HPDE6-E6E7 (cell line): ENCODE results near the gene CTRL.
A peak's percentile ranks its signal among the peaks of the same experiment; 100 is the strongest.

ENCODE experiments used
- DNase-seq: peaks from one replicate; pipeline ENCODE4 v3.0.0; 2011; ENCODE audit warnings: missing footprints; ENCODE audit errors: extremely low spot score

Gene CTRL

DNA sequence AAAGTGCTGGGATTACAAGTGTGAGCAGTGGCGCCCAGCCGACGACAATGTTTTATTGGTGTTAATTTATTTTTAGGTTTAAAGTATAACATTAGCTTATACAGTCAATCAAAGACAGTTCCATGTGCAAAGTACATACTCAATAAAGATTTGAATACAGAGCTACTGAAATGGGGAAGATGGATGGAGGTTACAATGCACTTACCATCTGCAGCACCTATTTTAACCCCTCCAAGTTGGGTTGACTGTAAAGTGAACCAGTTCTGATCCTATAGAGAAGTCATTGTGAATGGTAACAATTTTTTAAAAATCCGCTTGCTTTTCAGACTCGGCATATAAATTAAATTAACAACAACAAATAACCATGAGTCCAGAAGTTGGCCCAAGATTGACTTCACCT, 39.3 kb downstream of the CTRL start:
- no peak for DNase-seq

DNA sequence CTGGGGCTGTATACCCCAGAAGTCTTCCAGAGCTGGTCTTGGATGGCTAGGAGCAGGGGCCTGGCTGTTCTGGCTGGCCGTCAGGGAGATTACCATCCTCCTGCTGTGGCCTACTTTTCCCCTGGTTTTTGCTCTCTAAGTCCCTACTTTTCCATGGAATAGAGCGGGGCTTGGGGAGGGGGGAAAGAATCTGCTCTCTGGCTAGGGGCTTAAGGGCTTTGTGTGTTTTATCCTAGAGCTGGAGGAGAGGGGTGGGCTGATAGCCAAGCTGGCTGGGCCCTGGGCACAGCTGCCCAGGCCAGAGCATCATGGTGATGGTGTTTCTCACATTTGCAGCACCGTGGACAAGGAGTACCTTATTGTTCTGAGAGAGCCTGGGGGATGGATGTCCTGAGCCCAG, 43.3 kb downstream of the CTRL start:
- DNase-seq, result no peak

DNA sequence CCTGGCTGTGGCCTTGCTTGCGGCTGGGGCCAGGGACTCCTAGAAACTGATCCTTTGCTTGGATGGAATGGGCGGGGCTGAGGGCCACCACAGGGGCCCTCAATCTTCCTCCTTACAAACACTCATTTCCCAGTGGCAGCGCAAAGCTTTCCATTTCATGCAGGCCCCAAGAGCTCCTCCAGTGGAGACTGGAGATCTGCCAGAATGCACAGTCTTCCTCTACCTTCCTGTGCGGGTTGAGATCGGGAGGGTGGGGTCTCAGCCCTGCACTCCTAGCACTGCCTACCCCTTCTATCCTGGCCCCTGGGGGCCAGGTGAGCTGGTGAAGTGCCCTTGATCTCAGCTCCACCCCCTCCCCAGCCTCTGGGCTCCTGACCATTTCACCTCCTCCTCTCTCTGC, 45.3 kb downstream of the CTRL start:
- no peak for DNase-seq

DNA sequence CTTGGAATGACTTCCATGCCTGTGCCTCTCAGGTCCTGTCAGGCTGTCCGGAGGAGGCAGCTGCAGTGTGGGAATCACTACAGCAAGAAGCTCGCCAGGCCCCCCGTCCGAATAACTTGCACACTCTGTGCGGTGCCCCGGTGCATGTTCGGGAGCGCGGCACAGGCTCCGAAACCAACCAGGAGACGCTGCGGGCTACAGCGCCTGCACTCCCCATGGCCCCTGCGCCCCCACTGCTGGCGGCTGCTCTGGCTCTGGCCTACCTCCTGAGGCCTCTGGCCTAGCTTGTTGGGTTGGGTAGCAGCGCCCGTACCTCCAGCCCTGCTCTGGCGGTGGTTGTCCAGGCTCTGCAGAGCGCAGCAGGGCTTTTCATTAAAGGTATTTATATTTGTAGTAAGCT, 45.7 kb downstream of the CTRL start:
- no peak for DNase-seq

DNA sequence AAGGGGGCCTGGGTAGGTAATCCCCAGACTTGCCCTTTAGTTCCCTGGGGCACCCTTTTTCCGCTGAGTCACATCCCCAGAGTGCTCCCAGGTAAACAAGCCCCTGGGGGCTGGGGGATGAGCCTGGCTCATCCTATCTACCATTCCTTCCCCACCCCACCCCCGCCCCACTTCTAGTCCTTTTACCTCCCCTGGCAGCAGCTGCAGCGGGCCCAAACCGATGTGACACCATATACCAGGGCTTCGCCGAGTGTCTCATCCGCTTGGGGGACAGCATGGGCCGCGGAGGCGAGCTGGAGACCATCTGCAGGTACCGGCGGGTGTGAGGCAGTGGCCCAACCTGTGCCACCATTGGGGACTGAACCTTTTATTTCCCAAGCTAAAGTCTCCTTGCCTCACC, 46.1 kb downstream of the CTRL start:
- no peak for DNase-seq

DNA sequence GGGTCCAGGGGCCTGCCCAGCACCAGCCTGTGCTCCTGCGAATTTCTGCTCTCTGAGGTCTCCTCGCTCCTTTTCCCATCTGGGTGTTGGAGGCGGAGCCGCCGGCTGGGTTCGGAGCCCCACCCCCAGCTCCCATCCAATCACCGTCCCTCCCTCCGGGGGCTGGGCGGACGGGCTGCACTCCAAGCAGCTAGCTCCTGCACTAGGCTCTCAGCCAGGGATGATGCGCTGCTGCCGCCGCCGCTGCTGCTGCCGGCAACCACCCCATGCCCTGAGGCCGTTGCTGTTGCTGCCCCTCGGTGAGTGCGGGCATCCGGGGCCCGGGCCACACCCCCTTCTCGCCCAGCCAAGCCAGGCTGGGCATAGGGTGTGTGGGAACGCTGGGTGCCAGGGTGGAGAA, 47.0 kb downstream of the CTRL start, which contains the start of gene NRN1L:
Gene NRN1L, plus strand, starts transcription at position 202 of the 400 bp plus-strand sequence. Its CDS starts 19 bp downstream, at position 221.
- peak; percentile 98 for DNase-seq

DNA sequence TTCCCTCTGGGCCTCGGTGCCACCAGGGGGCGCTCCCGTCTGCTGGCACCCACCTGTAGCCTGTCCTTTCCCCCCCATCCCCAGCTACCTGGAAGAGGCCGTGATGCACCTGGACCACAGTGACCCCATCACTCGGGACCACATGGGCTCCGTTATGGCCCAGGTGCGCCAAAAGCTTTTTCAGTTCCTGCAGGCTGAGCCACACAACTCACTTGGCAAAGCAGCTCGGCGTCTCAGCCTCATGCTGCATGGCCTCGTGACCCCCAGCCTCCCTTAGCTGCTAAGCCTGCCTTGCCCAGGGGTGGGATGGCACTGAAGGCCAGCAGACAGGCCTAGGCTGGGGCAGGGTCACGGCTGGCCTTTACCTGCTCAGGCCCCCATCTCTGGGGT, 47.8 kb downstream of the CTRL start:
- DNase-seq, result peak; percentile 86

DNA sequence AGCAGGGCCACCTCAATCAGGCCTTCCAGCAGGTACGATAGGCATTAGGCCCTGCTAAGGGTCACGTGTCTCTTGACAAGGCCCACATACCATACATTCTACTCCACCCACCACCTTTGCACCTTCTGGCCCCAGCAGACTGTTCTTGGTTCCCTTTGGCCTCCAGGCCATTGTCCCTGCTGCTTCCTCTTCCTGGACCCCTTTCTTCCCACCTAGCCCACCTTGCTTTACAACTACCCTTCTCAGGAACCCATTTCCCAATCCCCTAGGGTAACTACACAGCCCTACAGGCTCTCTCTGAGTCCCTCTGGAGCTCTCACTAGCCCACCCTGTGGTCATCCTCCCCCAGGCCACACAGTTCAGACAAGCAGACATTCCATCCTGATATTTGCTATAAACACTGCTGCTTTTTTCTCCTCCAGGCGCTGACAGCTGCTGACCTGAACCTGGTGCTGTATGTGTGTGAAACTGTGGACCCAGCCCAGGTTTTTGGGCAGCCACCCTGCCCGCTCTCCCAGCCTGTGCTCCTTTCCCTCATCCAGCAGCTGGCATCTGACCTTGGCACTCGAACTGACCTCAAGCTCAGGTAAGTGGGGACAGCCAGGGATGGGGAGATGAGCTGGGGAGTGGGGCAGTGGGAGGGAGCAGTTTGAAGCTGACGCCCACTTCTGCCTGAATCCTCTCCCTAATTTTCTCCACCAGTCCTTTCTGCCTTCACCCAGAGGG, 48.4 kb downstream of the CTRL start:
- DNase-seq, result no peak

DNA sequence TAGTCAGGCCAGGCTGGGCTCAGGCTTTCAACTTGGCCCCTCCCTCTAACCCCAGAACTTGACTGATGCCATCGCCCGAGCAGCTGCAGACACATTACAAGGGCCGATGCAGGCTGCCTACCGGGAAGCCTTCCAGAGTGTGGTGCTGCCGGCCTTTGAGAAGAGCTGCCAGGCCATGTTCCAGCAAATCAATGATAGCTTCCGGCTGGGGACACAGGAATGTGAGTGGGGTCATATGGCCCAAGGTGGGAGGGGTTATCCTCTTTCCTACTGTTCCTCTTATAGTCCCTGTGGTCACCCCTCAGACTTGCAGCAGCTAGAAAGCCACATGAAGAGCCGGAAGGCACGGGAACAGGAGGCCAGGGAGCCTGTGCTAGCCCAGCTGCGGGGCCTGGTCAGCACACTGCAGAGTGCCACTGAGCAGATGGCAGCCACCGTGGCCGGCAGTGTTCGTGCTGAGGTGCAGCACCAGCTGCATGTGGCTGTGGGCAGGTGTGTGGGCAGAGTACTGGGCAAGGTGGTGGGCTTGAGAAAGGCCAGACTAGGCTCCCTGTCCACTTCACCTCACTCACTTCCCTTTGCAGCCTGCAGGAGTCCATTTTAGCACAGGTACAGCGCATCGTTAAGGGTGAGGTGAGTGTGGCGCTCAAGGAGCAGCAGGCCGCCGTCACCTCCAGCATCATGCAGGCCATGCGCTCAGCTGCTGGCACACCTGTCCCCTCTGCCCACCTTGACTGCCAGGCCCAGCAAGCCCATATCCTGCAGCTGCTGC, 49.1 kb downstream of the CTRL start:
- no peak for DNase-seq

DNA sequence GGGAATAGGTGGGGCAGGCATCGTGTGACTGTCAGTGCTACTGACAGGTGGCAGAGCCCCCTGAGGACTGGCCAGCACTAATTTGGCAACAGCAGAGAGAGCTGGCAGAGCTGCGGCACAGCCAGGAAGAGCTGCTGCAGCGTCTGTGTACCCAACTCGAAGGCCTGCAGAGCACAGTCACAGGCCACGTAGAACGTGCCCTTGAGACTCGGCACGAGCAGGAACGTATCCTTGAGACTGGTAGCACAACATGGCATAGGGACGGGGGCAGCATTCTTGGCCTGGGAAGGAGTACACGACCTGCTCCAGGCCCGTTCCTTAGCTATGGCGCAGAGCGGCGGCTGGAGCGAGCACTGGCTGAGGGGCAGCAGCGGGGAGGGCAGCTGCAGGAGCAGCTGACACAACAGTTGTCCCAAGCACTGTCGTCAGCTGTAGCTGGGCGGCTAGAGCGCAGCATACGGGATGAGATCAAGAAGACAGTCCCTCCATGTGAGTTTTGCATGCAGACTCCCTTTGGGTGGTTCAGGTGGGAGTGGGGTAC, 50.0 kb downstream of the CTRL start:
- no peak for DNase-seq

DNA sequence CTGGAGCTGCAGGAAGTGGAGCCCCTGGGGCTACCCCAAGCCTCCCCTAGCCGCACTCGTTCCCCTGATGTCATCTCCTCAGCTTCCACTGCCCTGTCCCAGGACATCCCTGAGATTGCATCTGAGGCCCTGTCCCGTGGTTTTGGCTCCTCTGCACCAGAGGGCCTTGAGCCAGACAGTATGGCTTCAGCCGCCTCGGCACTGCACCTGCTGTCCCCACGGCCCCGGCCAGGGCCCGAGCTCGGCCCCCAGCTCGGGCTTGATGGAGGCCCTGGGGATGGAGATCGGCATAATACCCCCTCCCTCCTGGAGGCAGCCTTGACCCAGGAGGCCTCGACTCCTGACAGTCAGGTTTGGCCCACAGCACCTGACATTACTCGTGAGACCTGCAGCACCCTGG, 51.1 kb downstream of the CTRL start:
- no peak for DNase-seq

DNA sequence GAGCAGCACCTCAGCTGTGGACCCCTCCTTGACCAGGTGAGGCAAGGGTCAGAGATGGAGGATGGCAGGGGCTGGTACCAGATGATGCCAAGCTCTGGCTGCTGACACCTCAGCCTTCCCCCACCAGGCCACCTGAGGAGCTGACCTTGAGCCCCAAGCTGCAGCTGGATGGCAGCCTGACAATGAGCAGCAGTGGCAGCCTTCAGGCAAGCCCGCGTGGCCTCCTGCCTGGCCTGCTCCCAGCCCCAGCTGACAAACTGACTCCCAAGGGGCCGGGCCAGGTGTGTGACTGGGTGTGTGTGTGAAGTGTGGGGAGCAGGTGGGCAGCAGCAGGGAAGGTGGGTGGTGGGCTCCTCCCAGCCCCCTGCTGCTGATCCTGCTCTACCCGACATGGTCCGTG, 51.7 kb downstream of the CTRL start:
- DNase-seq, result no peak
